Skin of body (tissue), 2 donors: ENCODE measurements around the gene EVL. TPM values are rescaled to one million over a fixed set of nuclear protein-coding genes. Genes with fewer than 3 reads are reported as not detected.
"Not testable (repeated sequence)": the region's sequence is repeated elsewhere in the genome, so short reads cannot be mapped to it uniquely, and the experiment has no call there.

ENCODE experiments used
- DNase-seq: peaks from one replicate; lab custom pipeline; 2025; lab: John Stamatoyannopoulos, UW
- total RNA-seq: library from RNA; depleted of rRNA; stranded (reverse); fragments of >200 nt; gene quantifications from one replicate; pipeline ENCODE4 v1.2.3, GENCODE V29; 2014

The EVL gene
- total RNA-seq, 1 donor from 2014 or later = 46.1 TPM

GRCh38 chr14:100038065-100038464, 27.2 kb upstream of the EVL start:
- DNase-seq = no peak

GRCh38 chr14:100039903-100040302, 25.3 kb upstream of the EVL start:
- no peak for DNase-seq

GRCh38 chr14:100041271-100041670, 24.0 kb upstream of the EVL start:
- no peak for DNase-seq

- no peak for DNase-seq
Observed at GRCh38 chr14:100042286-100042685, 22.9 kb upstream of the EVL start.

GRCh38 chr14:100045642-100046344, 19.4 kb upstream of the EVL start:
- DNase-seq = no peak

GRCh38 chr14:100047600-100047999, 17.6 kb upstream of the EVL start:
- no peak for DNase-seq

GRCh38 chr14:100048786-100049185, 16.4 kb upstream of the EVL start:
- no peak for DNase-seq

- no peak for DNase-seq
Observed at GRCh38 chr14:100049220-100049619, 16.0 kb upstream of the EVL start.

GRCh38 chr14:100051103-100051502, 14.1 kb upstream of the EVL start:
- DNase-seq = no peak

GRCh38 chr14:100051543-100051942, 13.7 kb upstream of the EVL start:
- no peak for DNase-seq

- DNase-seq = no peak
Observed at GRCh38 chr14:100052819-100053218, 12.4 kb upstream of the EVL start.

- DNase-seq = no peak
Observed at GRCh38 chr14:100054316-100055075, 10.7 kb upstream of the EVL start.

GRCh38 chr14:100056431-100056830, 8.8 kb upstream of the EVL start:
- no peak for DNase-seq

GRCh38 chr14:100056964-100057795, 8.0 kb upstream of the EVL start:
- DNase-seq = no peak

- no peak for DNase-seq
Observed at GRCh38 chr14:100058777-100059437, 6.3 kb upstream of the EVL start.

GRCh38 chr14:100059438-100059781, 5.8 kb upstream of the EVL start:
- DNase-seq = no peak

GRCh38 chr14:100060760-100061159, 4.5 kb upstream of the EVL start:
- no peak for DNase-seq

- no peak for DNase-seq
Observed at GRCh38 chr14:100062590-100062989, 2.6 kb upstream of the EVL start.

- no peak for DNase-seq
Observed at GRCh38 chr14:100063314-100063941, 1.8 kb upstream of the EVL start.

- not testable (repeated sequence) for DNase-seq
Observed at GRCh38 chr14:100064335-100065092, 708 bp upstream of the EVL start.
